Activated CD4-positive, alpha-beta T cell treated with anti-CD3 and anti-CD28 coated beads for 36 hours (primary cell): ENCODE data around the gene COX6A1. TPM values are rescaled to one million over a fixed set of nuclear protein-coding genes. Genes with fewer than 3 reads are reported as not detected.

Source experiments
- ATAC-seq: fragments of 200-7000 bp; cut with Tn5 transposase; one replicate; pipeline ENCODE4 v1.10.0; 2021; ENCODE audit warnings: mild to moderate bottlenecking, moderate library complexity
- CTCF ChIA-PET: fragments of 350-600 bp; sonication (Branson Sonifier 250); formaldehyde crosslinking; loops from one replicate; lab custom pipeline; 2021; ENCODE audit warnings: antibody characterized with exemption; lab: Charles Lee
- POLR2A ChIA-PET: fragments of 350-600 bp; sonication (Branson Sonifier 250); formaldehyde crosslinking; loops from one replicate; lab custom pipeline; 2021; ENCODE audit warnings: antibody characterized with exemption, inconsistent platforms; lab: Charles Lee
- DNase-seq: peaks from one replicate; pipeline ENCODE4 v3.0.0-alpha.2; 2020
- H3K27ac Mint-ChIP-seq: one replicate; pipeline ENCODE4 v1.8.0; 2021; ENCODE audit warnings: mixed read lengths
- H3K27me3 Mint-ChIP-seq: one replicate; pipeline ENCODE4 v1.8.0; 2021; ENCODE audit warnings: mixed read lengths
- H3K36me3 Mint-ChIP-seq: one replicate; pipeline ENCODE4 v1.8.0; 2021; ENCODE audit warnings: low read depth, mixed read lengths
- H3K4me1 Mint-ChIP-seq: one replicate; pipeline ENCODE4 v1.8.0; 2021; ENCODE audit warnings: mixed read lengths
- H3K4me3 Mint-ChIP-seq: one replicate; pipeline ENCODE4 v1.8.0; 2021; ENCODE audit warnings: mild to moderate bottlenecking, moderate library complexity, mixed read lengths
- H3K9me3 Mint-ChIP-seq: one replicate; pipeline ENCODE4 v1.8.0; 2021; ENCODE audit warnings: low read depth, mixed read lengths
- intact Hi-C, 2 experiments: fragments of 100-400 bp; cut with DNase I in 1 of 2; cut with micrococcal nuclease in 1 of 2; formaldehyde crosslinking; loops; one replicate each; pipeline versions ENCODE4 v1.14.2 to v1.15.1; 2022 to 2024; cut with DNase I, micrococcal nuclease
- total RNA-seq, 2 experiments: library from RNA; stranded (reverse); gene quantifications; one replicate each; pipeline ENCODE4 v1.2.3, GENCODE V29; 2021

Gene COX6A1
- total RNA-seq, 2 experiments from 2014 or later, result 424 to 495 TPM

- H3K27ac Mint-ChIP-seq, result no peak overlapping the region
- H3K4me1 Mint-ChIP-seq, result no peaks in the 10 kb centered on the region
- DNase-seq, result no peak
- H3K36me3 Mint-ChIP-seq, result no peaks in the 10 kb centered on the region
- no peaks in the 10 kb centered on the region for H3K27me3 Mint-ChIP-seq
- H3K4me3 Mint-ChIP-seq, result no peak overlapping the region
- ChIA-PET POLR2A (no interaction called here), CTCF (no interaction called here)
- intact Hi-C loops, result no loop called here
- H3K9me3 Mint-ChIP-seq, result no peaks in the 10 kb centered on the region
- ATAC-seq, result no peak
Measured at GRCh38 chr12:120406553-120406952, 31.4 kb upstream of the COX6A1 start.

GRCh38 chr12:120408771-120409170 is 29.1 kb upstream of the COX6A1 start:
- intact Hi-C loops, result no loop called here
- no peak overlapping the region for H3K4me3 Mint-ChIP-seq
- ATAC-seq (no peak), DNase-seq (no peak)
- no peaks in the 10 kb centered on the region for H3K27me3 Mint-ChIP-seq
- H3K4me1 Mint-ChIP-seq, result no peaks in the 10 kb centered on the region
- ChIA-PET CTCF (no interaction called here), POLR2A (no interaction called here)
- H3K36me3 Mint-ChIP-seq, result no peaks in the 10 kb centered on the region
- H3K9me3 Mint-ChIP-seq, result no peaks in the 10 kb centered on the region
- no peak overlapping the region for H3K27ac Mint-ChIP-seq

- POLR2A ChIA-PET, result no interaction called here
Measured at GRCh38 chr12:120412421-120412820, 25.5 kb upstream of the COX6A1 start.

GRCh38 chr12:120413901-120414695 is 23.8 kb upstream of the COX6A1 start:
- Mint-ChIP-seq H3K9me3 (no peaks in the 10 kb centered on the region), H3K27ac (no peak overlapping the region), H3K4me3 (no peak overlapping the region), H3K27me3 (peaks cover 2% of the 10 kb centered on the region), H3K4me1 (no peaks in the 10 kb centered on the region), H3K36me3 (no peaks in the 10 kb centered on the region)
- ATAC-seq (no peak), DNase-seq (no peak)
- POLR2A ChIA-PET, result no interaction called here
- intact Hi-C loops, result no loop called here
- CTCF ChIA-PET, result interaction anchor here (0.6 kb wide), 2 partner anchors 8 to 105 kb away, joined by 3 to 4 read pairs; no protein-coding TSS in a partner anchor

More at GRCh38 chr12:120412421-120412820, 25.5 kb upstream of the COX6A1 start:
- H3K9me3 Mint-ChIP-seq, result no peaks in the 10 kb centered on the region
- DNase-seq (no peak), ATAC-seq (no peak)
- no peaks in the 10 kb centered on the region for H3K36me3 Mint-ChIP-seq
- no peak overlapping the region for H3K27ac Mint-ChIP-seq
- peaks cover under 1% of the 10 kb centered on the region for H3K27me3 Mint-ChIP-seq
- H3K4me3 Mint-ChIP-seq, result no peak overlapping the region
- intact Hi-C loops, result no loop called here
- CTCF ChIA-PET, result no interaction called here
- H3K4me1 Mint-ChIP-seq, result no peaks in the 10 kb centered on the region

GRCh38 chr12:120416490-120417216 is 21.3 kb upstream of the COX6A1 start:
- ChIA-PET POLR2A (no interaction called here), CTCF (interaction anchor here (0.7 kb wide), 1 partner anchor 13 kb away, joined by 3 read pairs; no protein-coding TSS in a partner anchor)
- H3K4me3 Mint-ChIP-seq, result no peak overlapping the region
- peaks cover 2% of the 10 kb centered on the region for H3K27me3 Mint-ChIP-seq
- no peak for ATAC-seq
- no peaks in the 10 kb centered on the region for H3K4me1 Mint-ChIP-seq
- DNase-seq, result no peak
- intact Hi-C loops, result no loop called here
- H3K27ac Mint-ChIP-seq, result no peak overlapping the region
- H3K36me3 Mint-ChIP-seq, result no peaks in the 10 kb centered on the region
- H3K9me3 Mint-ChIP-seq, result no peaks in the 10 kb centered on the region

- POLR2A ChIA-PET, result no interaction called here
- CTCF ChIA-PET, result interaction anchor here (1.0 to 1.2 kb wide), 2 partner anchors 11 to 14 kb away, joined by 3 to 4 read pairs; no protein-coding TSS in a partner anchor
- no peaks in the 10 kb centered on the region for H3K9me3 Mint-ChIP-seq
- H3K4me1 Mint-ChIP-seq, result no peaks in the 10 kb centered on the region
- no peak for DNase-seq
- H3K36me3 Mint-ChIP-seq, result no peaks in the 10 kb centered on the region
- H3K27me3 Mint-ChIP-seq, result peaks cover 2% of the 10 kb centered on the region
- no peak overlapping the region for H3K4me3 Mint-ChIP-seq
- ATAC-seq, result no peak
- no peak overlapping the region for H3K27ac Mint-ChIP-seq
- intact Hi-C loops, result no loop called here
Measured at GRCh38 chr12:120417917-120418580, 19.9 kb upstream of the COX6A1 start.

- Mint-ChIP-seq H3K36me3 (no peaks in the 10 kb centered on the region), H3K9me3 (no peaks in the 10 kb centered on the region), H3K27ac (no peak overlapping the region), H3K4me3 (no peak overlapping the region), H3K27me3 (peaks cover 2% of the 10 kb centered on the region), H3K4me1 (no peaks in the 10 kb centered on the region)
- no peak for DNase-seq
- ChIA-PET POLR2A (no interaction called here), CTCF (no interaction called here)
- intact Hi-C loops, result no loop called here
- no peak for ATAC-seq
Measured at GRCh38 chr12:120421701-120422100, 16.2 kb upstream of the COX6A1 start.

- intact Hi-C loops, result no loop called here
- H3K27me3 Mint-ChIP-seq, result no peaks in the 10 kb centered on the region
- no peaks in the 10 kb centered on the region for H3K36me3 Mint-ChIP-seq
- DNase-seq, result no peak
- ChIA-PET POLR2A (no interaction called here), CTCF (interaction anchor here (0.6 to 1.5 kb wide), 3 partner anchors 16 to 503 kb away, joined by 3 to 5 read pairs (median 3); no protein-coding TSS in a partner anchor)
- H3K4me3 Mint-ChIP-seq, result no peak overlapping the region
- no peak overlapping the region for H3K27ac Mint-ChIP-seq
- no peak for ATAC-seq
- no peaks in the 10 kb centered on the region for H3K4me1 Mint-ChIP-seq
- no peaks in the 10 kb centered on the region for H3K9me3 Mint-ChIP-seq
Measured at GRCh38 chr12:120422892-120423456, 14.9 kb upstream of the COX6A1 start.

- DNase-seq, result no peak
- ChIA-PET CTCF (no interaction called here), POLR2A (no interaction called here)
- Mint-ChIP-seq H3K27me3 (peaks cover 4% of the 10 kb centered on the region), H3K27ac (no peak overlapping the region), H3K4me1 (peaks cover 5% of the 10 kb centered on the region), H3K36me3 (no peaks in the 10 kb centered on the region), H3K9me3 (no peaks in the 10 kb centered on the region), H3K4me3 (no peak overlapping the region)
- ATAC-seq, result no peak
- intact Hi-C loops, result no loop called here
Measured at GRCh38 chr12:120425797-120426196, 12.1 kb upstream of the COX6A1 start.

- no peaks in the 10 kb centered on the region for H3K36me3 Mint-ChIP-seq
Measured at GRCh38 chr12:120428597-120429229, 9.2 kb upstream of the COX6A1 start.

More at GRCh38 chr12:120428597-120429229, 9.2 kb upstream of the COX6A1 start:
- Mint-ChIP-seq H3K27me3 (peaks cover 10% of the 10 kb centered on the region), H3K4me3 (no peak overlapping the region), H3K4me1 (peaks cover 16% of the 10 kb centered on the region), H3K27ac (no peak overlapping the region), H3K9me3 (no peaks in the 10 kb centered on the region)
- POLR2A ChIA-PET, result interaction anchor here (0.7 kb wide), 1 partner anchor 132 kb away, joined by 3 read pairs; no protein-coding TSS in a partner anchor
- intact Hi-C loops, result no loop called here
- DNase-seq (no peak), ATAC-seq (no peak)
- CTCF ChIA-PET, result interaction anchor here (0.7 to 3.6 kb wide), 8 partner anchors 10 to 605 kb away, joined by 3 to 12 read pairs (median 4); partner anchors contain the start of gene COX6A1
